Iris pigment epithelial cell (primary cell): ENCODE results near the gene BRSK2.

Source experiments
- DNase-seq: peaks from one replicate; pipeline ENCODE4 v3.0.0-alpha.2; 2011; ENCODE audit warnings: low read depth

Gene BRSK2

DNA sequence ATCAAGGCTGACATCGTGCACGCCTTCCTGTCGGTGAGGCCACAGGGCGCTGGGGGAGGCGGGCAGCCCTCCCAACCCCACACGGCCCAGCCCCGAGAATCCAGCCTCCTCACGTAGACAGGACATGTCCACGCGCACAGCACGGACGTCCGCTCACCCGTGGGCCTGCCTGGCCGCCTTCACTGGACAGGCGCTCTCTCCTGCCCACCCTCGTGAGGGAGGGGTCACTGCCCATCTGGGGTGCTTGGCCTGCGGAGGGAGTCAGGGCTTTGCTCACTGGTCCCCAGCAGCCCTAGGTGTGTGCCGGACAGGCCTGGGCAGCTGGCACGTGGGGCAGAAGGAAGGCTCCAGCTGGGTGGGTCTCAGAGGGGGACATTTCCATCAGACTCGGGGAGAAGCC is 64.8 kb downstream of the BRSK2 start:
- no peak for DNase-seq

DNA sequence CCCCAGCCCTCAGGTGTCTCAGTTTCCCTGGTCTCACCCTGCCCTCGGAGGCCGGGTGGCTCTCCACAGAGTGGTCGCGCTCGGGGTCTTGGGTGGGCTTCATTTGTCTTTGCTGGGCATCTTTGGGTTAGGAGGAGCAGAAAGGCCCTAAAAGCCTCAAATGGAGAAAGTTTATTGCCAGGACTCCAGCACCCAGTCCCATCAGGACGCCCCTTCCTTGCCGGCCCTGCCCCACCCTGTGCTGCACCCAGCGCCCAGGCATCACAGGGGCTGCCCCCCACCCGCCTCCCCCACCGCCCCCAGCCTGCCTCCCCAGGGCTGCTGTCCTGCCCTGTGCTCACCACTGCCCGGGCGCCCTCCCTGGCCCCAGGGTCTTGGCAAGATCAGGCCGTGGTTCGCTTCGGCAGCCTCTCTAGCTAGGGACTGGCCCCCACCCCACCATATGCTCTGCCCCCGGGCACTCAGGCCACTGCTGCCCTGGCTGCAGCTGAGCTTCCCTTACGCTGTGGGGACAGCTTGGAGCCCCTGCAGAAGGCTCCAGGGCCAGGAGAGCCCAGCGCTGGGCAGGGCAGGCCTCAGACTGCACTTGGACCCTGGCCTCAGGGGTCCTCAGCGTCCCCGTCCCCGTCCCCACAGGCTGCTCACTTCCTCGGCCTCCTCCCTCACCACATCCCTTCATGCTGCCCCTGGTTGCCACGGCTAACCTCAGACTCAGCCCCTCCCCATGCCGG is 65.5 kb downstream of the BRSK2 start:
- no peak for DNase-seq

DNA sequence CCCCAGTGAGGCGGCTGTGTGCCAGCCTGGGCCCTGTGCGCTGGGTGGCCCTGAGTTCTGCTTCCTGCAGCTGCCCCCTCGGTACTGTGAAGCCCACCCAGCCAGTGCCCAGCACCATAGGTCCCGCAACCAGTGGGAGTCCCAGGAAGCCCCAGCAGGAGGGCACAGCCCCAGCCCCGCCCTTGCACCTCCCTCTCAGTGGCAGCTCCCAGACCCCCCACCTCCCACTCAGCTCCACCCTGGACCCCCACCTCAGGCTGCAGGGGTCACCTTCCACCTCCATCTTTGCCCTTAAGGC is 66.0 kb downstream of the BRSK2 start:
- DNase-seq, result no peak

DNA sequence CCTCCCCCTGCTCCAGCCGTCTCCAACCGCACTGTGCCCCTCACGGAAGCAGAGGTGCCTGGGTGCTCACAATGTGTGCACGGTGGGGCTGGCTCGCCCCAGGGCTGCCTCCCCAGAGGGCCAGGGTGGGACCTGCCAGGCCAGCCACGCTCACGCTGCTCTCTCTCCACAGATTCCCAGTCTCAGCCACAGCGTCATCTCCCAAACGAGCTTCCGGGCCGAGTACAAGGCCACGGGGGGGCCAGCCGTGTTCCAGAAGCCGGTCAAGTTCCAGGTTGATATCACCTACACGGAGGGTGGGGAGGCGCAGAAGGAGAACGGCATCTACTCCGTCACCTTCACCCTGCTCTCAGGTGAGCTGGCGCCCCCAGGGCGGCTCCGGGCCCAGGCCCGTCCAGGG is 66.4 kb downstream of the BRSK2 start:
- no peak for DNase-seq

DNA sequence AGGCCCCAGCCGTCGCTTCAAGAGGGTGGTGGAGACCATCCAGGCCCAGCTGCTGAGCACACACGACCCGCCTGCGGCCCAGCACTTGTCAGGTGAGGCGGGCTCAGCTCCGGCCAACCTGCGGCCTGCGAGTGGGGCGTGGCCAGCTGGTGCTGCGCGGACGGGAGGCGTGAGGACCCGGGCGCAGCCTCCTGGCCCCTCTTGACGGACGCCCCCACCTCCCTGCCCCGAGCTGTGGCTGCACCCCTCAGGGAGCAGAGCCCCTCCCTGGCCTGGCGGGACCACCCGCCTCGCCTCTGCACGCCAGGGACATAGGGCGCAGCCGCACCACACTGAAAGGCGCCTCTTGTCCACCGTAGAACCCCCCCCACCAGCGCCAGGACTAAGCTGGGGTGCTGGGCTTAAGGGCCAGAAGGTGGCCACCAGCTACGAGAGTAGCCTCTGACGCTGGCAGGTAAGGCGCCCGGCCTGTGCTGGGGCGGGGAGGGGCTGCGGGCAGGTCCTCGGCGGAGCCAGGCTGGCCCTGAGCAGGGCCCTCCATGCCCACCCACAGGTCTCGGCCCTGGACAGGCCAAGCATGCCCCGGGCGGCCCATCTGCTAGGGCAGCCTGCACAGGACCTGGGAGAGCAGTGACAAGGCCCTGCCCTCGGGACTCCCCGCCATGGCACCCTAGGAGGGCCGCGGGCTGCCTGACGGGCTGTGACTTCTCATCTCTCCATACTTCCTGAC is 67.0 kb downstream of the BRSK2 start:
- DNase-seq, result no peak

DNA sequence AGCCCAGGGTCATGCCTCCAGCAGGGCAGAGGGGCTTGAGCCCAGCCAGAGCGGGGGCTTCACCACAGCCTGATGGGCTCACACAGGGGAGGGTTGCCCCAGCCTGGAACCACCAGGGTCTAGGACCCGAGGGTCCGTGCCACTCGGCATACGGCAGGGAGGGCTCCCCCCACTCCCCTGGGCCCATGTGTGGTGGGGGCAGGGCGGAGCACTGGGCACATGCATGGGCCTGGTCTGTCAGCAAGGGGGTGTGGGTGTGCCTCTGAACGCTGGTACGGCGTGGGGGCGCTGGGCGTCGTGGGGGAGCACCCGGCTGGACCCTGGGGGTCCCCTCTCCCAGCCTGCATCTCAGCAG is 67.6 kb downstream of the BRSK2 start:
- DNase-seq, result no peak

DNA sequence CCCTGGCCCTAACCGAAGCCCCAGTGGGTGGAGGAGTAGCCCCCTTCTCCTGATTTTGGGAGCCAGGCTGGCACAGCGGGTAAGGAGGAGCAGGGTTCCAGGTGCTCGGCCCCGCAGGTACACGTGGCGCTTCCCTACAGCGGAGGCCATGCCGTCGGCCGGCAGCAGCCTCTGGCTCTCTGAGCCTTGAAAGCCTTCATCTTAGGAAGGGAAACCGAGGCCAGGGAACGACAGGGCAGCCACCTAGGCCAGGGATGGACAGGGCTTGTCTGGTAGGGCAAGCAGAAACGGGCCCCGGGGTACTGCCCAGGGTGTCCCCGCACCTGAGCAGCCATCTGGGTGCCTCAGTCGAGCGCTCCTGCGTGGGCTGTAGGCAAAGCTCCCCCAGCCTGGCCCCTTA is 68.1 kb downstream of the BRSK2 start:
- DNase-seq, result no peak

DNA sequence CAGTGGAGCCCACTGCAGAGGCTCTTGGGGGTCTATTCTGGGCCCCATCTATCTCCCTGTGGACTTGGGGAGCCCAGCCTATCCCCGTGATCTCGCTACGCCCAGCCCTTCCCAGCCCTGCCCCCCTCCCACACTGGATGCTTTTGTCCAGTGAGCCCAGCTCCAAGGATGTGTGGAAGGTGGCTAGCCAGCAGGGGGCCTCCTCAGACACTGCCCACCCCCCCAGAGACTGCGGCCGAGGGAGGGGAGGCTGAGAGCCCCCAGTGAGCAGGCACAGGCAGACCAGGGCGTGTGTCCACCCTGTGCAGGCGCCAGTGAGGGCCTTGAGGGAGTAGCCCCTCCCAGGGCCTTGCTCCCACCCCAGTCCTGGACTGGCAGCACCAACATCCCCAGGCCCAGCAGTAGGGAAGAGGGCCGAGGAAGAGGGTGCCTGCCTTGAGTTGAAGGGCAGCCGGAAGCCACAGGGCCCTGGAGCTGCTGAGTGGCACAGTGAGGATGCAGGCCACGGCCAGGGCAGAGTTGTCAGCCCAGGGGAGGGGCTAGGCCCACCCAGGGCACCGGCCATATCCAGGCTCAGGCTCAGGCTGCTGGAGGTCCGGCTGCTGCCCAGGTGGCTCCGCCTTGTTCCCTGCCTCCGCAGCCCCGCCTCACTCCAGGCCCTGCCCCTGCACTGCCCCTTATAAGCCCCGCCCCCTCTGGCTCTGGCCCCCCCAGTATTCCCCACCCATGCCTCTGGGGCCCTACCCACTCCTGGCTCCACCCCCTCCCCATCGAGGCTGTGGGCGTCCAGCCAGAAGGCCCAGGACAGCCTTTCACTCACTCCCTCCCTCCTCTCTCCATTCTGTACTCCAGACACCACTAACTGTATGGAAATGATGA is 68.8 kb downstream of the BRSK2 start:
- DNase-seq, result peak; percentile 24

DNA sequence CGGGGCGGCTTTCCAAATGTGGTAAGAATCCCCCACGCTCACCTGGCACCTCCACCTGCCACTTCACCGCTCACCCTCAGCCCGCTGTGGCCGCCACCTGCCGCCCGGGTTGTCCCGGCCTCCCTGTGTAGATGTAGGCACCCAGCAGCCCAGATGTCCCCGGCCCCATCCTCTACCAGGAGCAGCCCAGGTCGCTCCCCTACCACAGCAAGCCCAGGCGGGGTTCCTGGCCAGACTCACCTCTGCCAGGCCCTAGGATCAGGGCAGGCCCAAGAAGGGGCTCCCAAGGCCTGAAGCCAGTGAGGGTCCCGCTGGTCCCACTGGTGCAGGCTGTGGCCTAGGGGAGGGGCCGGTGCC is 69.5 kb downstream of the BRSK2 start:
- no peak for DNase-seq

DNA sequence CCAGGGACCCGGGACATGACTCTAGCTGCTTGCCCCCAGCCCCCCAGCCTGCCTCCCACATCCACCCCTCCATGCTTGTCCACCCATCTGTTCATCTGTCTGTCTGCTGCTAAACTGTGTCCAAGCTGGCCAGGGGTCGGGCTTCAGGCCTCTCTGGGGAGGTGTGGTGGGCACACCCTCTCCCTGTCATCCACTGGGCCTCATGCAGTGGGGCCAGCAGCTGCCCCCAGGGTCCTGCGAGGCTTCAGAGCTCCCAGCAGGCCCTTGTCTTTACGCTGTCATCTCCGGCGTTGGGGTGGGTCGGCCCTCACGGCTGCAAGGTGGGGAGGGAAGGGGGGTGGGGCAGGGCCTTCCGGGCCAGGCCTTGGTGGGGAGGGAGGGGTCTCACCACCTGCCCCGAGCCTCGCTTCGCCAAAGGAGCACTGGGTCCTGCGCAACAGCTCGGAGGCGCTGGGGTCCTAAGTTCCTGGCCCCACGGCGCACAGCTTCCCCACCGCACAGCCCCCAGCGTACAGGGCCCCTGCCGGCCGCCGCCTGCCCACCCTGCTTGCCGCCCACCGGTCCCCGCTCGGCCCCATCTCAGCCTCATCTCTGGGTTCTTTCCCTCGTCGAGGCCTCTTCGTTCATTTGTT is 70.1 kb downstream of the BRSK2 start:
- DNase-seq, result no peak

DNA sequence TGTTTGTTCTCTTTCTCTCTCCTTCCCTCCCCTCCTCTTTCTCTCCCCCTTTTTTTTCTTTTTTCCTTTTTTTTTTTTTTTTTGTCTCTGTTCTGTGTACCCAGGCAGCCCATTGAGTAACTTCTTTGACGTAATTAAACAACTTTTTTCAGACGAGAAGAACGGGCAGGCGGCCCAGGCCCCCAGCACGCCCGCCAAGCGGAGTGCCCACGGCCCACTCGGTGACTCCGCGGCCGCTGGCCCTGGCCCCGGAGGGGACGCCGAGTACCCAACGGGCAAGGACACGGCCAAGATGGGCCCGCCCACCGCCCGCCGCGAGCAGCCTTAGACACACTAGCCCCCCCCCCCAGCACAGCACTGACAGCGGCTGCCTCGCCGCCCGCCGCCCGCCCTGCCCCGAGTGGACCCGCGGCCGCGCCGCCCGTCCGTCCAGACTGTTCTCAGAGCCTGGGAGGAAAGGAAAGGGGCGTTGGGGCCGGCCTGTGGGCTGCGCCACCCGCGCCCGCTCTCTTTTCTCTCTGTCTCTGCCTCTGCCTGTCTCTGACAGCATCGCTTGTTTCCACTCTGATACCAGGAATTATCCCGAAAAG is 70.8 kb downstream of the BRSK2 start:
- DNase-seq, result peak; percentile 20

DNA sequence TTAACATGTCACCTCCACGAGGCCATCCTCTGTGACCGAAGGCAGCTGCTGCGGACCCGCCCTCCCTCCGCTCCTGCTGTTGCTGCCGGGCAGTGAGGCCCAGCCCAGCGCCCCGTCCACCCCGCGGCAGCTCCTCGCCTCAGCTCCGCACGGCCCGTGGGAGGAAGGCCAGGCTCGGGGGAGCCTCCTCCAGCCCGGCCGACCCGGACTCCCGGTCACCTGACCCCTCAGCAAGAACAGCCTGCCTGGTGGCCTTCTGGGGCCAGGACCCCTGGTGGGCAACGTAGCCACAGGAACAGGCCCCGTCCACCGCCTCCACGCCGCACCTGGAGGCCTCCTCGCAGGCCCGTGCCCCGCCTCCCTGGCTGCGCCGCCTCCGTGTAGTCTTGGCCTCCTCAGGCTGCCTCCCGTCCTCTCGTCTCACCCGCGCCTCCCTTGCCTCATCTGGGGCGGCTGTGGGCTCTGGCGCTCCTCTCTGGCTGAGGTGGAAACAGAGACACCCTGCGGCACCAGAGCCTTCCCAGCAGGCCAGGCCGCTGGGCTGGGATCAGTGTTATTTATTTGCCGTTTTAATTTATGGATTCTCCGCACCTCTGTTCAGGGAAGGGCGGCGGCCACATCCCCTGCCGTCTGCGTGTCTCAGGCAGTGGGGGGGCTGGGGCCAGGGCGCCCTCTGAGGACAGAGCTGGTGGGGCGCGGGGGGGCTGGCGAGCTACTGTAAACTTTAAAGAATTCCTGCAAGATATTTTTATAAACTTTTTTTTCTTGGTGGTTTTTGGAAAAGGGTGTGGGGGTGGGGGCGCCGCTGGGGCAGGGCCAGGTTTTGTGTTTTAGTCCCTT is 71.5 kb downstream of the BRSK2 start:
- DNase-seq, result no peak

DNA sequence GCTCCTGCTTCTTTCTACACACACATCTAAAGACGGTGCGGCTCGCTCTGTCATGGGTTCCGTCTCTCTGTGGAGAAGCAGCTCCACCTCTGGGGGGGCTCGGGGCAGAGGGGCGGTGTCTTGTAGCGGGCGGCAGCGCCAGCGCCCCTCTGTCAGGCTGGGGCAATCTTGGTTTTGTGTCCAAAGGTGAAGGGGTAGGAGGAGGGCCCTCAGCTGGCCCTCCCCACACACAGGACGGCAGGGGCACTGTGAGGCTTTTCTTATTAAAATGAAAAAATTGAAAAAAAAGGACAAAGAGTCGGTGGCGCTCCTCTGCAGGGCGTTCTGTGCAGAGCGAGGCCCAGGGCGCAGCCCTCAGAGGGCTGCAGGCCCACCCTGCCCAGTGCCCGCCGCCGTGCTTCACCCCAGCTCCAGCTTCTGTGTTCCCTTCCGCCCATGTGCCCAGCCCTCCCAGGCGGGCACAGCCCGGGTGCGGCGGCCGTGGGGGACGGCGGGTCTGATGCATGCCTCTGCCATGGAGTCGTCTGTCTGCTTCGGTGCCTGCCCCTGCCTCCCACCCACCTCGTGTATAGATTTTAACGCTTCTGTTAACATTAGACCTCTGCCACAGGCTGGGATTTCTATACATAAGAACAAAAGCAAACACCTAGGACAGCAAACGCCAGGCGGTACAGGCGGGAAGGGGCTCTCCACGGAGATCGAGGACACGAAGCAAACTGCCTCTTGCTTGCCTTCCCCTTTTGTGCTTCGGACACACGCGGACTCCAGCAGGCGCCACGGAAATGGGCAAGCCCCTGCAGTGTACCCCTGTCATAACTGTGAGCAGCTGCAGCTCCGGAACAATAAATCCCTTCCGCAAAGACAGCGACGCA is 72.3 kb downstream of the BRSK2 start:
- no peak for DNase-seq

DNA sequence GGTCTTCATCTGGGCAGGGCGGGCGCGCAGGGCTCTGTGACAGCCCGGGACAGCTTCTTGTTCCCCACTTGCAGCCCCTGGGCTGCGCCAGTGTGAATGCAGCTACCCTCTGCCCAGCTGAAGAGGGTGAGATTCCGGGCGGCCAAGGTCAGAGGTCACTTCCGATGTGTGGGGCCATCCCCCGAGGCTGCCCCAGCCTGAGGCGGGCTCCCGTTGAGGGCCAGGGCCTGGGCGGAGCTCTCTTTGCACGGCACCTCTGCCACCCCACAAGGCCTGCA is 72.9 kb downstream of the BRSK2 start:
- DNase-seq, result no peak

DNA sequence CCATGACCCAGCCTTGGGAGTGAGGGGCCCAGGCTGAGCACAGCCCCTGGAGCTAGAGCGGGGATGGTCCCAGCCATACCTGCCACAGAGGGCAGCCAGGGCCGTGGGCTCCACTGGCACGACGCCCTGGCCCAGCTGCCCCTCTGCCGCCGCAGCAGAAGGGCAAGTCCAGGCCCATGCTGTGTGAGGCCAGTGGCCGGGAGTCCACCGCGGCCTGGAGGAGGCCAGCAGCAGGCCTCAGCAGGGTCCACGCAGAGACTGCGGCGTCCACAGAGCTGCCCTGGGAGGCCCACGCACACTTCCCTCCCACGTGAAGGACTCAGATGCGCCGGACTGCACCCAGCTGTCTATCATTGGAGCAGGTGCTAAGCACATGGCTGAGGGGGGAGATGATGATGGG is 73.3 kb downstream of the BRSK2 start:
- DNase-seq, result no peak

DNA sequence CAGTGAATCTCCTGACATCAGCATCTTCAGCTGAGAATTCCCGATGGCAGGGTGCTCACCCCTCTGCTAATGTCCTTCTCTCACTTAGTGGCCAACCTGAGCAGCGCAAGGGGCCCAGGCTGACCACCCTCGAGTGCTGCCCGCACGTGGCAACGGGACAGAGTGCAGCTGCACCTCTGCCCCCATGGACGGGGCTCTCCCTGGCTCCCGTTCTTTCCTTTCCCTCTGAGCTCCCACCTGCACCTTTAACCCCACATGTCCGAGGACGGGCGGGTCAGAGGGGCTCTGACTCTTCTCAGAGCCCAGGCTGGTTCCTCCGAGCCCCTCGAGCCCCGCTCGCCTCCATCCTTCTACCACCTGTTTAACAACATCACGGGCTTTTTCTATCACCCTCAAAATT is 77.0 kb downstream of the BRSK2 start:
- DNase-seq, result no peak

DNA sequence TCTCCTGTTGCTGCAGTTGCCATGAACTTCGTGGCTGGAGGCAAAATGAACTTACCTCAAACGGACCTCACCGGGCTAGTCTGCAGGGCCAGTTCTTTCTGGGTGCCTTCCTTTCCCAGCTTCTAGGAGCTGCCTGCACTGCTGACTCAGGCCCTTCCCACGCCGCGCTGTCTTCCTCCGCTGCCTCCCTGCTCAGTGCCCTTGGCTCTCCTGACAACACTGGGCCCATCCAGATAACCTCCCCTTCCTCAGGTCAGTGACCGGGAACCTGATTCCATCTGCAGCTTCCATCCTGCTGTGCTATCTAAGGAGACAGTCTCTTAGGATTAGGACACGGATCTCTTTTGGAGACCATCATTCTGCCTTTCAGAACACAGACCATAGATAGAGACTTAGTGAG is 77.5 kb downstream of the BRSK2 start:
- DNase-seq, result no peak

DNA sequence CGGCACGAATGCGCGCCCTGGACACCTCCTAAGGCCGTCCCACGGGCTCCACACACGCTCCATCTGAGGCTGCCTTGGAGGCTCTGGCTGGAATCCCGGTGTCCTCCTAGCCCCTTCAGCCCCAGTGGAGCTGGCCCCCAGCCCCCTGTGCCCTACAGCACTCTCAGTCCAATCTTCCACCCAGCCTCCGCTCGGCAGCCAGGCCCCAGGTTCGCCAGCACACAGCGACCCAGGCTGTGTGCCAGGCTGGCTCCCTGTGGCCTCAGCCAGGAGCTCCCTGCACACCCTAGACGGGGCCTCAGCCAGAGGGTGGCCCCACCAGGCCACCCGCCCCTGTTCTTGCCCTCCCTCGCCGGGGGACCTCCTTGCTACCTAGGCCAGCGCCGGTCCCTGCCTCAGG is 78.3 kb downstream of the BRSK2 start:
- no peak for DNase-seq

DNA sequence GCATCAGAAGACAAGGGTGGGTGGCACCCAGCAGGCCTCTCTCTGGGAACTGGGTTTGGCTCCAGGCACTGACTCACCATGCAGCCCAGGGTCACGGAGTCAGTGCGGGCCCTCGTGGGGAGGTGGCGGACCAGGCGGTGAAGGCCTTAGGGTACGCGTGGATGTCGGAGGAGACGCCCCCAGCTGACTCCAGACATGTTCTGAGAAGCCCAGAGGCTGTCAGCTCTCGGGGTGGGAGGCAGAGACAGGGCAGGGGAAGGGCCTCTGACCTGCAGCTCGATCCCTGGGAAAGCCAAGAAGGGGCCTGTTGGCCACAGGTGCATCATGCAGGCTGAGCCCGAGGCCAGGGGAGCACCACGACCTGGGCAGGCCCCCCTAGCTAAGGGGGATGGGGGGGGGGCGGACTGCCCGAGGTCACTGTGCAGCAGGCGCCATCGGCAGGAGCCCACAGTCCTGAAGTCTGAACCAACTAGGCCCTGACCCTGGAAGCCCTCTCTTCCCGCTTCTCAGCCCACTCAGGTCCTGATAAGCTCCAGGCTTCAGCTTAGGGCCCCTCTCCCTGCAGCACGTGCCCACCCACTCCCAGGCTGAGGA is 78.8 kb downstream of the BRSK2 start:
- DNase-seq, result no peak

DNA sequence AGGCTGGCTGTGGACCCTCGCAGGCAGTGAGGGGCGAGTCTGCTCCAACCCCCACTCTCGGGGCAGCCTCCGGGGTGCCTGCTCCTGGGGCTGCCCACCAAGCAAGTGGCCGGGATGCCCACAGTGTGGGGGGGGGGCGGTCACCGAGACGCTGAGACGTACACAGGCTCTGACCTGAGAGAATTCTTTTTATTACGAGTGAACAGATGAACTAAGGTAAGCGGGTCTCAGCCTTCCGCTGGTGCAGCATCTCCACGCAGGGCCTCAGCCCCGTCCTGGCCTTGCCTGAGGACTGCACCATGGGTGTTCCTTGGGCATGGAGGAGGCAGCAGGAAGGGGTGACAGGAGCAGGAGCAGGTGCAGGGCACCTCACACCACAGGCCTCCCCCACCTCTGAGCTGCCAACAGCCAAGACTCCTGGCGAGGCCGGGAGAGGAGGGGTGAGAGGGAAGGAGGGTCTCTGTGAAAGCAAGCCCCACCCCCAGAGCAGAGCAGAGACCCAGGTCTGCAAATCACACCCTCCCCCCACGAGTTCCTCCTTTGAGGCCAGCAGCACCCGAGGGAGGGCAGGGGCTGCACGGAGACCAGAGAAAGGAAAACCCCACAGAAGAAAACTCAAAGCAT is 79.7 kb downstream of the BRSK2 start:
- no peak for DNase-seq
